Mesenchymal stem cell (in vitro differentiated cells and primary cell): Measurements from ENCODE around the gene GDF2. TPM values are rescaled to one million over a fixed set of nuclear protein-coding genes. Genes with fewer than 3 reads are reported as not detected.

Source experiments
- DNase-seq: peaks from one replicate; pipeline ENCODE4 v3.0.0-alpha.2; 2013
- H2AFZ ChIP-seq: one replicate; pipeline ENCODE4 v1.6.1; 2013; ENCODE audit warnings: low read depth, mild to moderate bottlenecking, control low read depth, inconsistent platforms, low read length, moderate library complexity
- H2AK5ac ChIP-seq: 2 replicates; pipeline ENCODE4 v1.6.1; 2013; ENCODE audit warnings: low read length, moderate library complexity, mild to moderate bottlenecking, inconsistent platforms; ENCODE audit not compliant: severe bottlenecking
- H2BK120ac ChIP-seq: one replicate; pipeline ENCODE4 v1.6.1; 2013; ENCODE audit warnings: low read depth, mild to moderate bottlenecking, inconsistent platforms, low read length, moderate library complexity
- H2BK12ac ChIP-seq, 2 experiments: one replicate each; pipeline ENCODE4 v1.6.1; 2013; ENCODE audit warnings: inconsistent platforms in 2 of 2, low read length in 2 of 2, mild to moderate bottlenecking in 2 of 2, moderate library complexity in 2 of 2, control low read depth in 1 of 2
- H2BK15ac ChIP-seq: one replicate; pipeline ENCODE4 v1.6.1; 2013; ENCODE audit warnings: mild to moderate bottlenecking, low read depth, inconsistent platforms; ENCODE audit not compliant: poor library complexity, severe bottlenecking
- H2BK5ac ChIP-seq: 2 replicates; pipeline ENCODE4 v1.6.1; 2013; ENCODE audit warnings: low read depth, mild to moderate bottlenecking, low read length, control low read depth, inconsistent platforms; ENCODE audit not compliant: poor library complexity, severe bottlenecking
- H3K14ac ChIP-seq, 2 experiments: one replicate each; pipeline ENCODE4 v1.6.1; 2013; ENCODE audit warnings: inconsistent platforms in 2 of 2, low read length in 2 of 2, control low read depth in 1 of 2, mild to moderate bottlenecking in 1 of 2, moderate library complexity in 1 of 2
- H3K18ac ChIP-seq, 2 experiments: one replicate each; pipeline ENCODE4 v1.6.1; 2013; ENCODE audit warnings: inconsistent platforms in 2 of 2, low read length in 2 of 2, control low read depth in 1 of 2, low read depth in 1 of 2, mild to moderate bottlenecking in 1 of 2
- H3K23ac ChIP-seq, 2 experiments: one replicate each; pipeline ENCODE4 v1.6.1; 2013; ENCODE audit warnings: inconsistent platforms in 2 of 2, low read length in 2 of 2, mild to moderate bottlenecking in 2 of 2, moderate library complexity in 2 of 2, control low read depth in 1 of 2
- H3K27ac ChIP-seq: 2 replicates; pipeline ENCODE4 v1.5.1; 2013; ENCODE audit warnings: mild to moderate bottlenecking, moderate library complexity, low read length, control low read depth, inconsistent platforms; ENCODE audit not compliant: poor library complexity, severe bottlenecking
- H3K27me3 ChIP-seq, 2 experiments: 2 replicates each; pipeline versions ENCODE4 v1.6.1 to v1.7.0; 2013; ENCODE audit warnings: low read length in 2 of 2, mild to moderate bottlenecking in 2 of 2, moderate library complexity in 2 of 2, control low read depth in 1 of 2, inconsistent platforms in 1 of 2; ENCODE audit not compliant: control insufficient read depth in 1 of 2, insufficient read depth in 1 of 2
- H3K36me3 ChIP-seq, 2 experiments: 2 replicates each; pipeline versions ENCODE4 v1.6.1 to v1.7.0; 2013; ENCODE audit warnings: low read length in 2 of 2, control low read depth in 1 of 2, inconsistent platforms in 1 of 2, low read depth in 1 of 2, mild to moderate bottlenecking in 1 of 2; ENCODE audit not compliant: insufficient read depth in 2 of 2, control insufficient read depth in 1 of 2
- H3K4ac ChIP-seq, 2 experiments: one replicate each; pipeline ENCODE4 v1.6.1; 2013; ENCODE audit warnings: inconsistent platforms in 2 of 2, low read length in 2 of 2, mild to moderate bottlenecking in 2 of 2, moderate library complexity in 2 of 2, control low read depth in 1 of 2, low read depth in 1 of 2
- H3K4me1 ChIP-seq: 2 replicates; pipeline ENCODE4 v1.6.1; 2013; ENCODE audit warnings: low read depth, low read length, control low read depth; ENCODE audit not compliant: control insufficient read depth, insufficient read depth
- H3K4me2 ChIP-seq: 2 replicates; pipeline ENCODE4 v1.6.1; 2013; ENCODE audit warnings: low read length, mild to moderate bottlenecking, inconsistent platforms; ENCODE audit not compliant: poor library complexity, severe bottlenecking
- H3K4me3 ChIP-seq, 2 experiments: 2 replicates each; pipeline versions ENCODE4 v1.5.1 to v1.7.0; 2013; ENCODE audit warnings: low read length in 2 of 2, mild to moderate bottlenecking in 2 of 2, control low read depth in 1 of 2, low read depth in 1 of 2; ENCODE audit not compliant: insufficient read depth in 1 of 2
- H3K79me1 ChIP-seq: replicated peaks from 2 replicates; pipeline ENCODE4 v1.6.1; 2013; ENCODE audit warnings: mild to moderate bottlenecking, control low read depth, low read length, inconsistent platforms; ENCODE audit not compliant: poor library complexity, severe bottlenecking
- H3K9ac ChIP-seq: 2 replicates; pipeline ENCODE4 v1.7.0; 2013; ENCODE audit warnings: mild to moderate bottlenecking, low read length, moderate library complexity
- H3K9me3 ChIP-seq: 2 replicates; pipeline ENCODE4 v1.7.0; 2013; ENCODE audit warnings: mild to moderate bottlenecking, low read length; ENCODE audit not compliant: control insufficient read depth
- H4K8ac ChIP-seq: one replicate; pipeline ENCODE4 v1.6.1; 2013; ENCODE audit warnings: inconsistent platforms, mild to moderate bottlenecking, low read length, moderate library complexity
- H4K91ac ChIP-seq: one replicate; pipeline ENCODE4 v1.6.1; 2013; ENCODE audit warnings: mild to moderate bottlenecking, low read length, inconsistent platforms
- WGBS: methylation state at CpG from one replicate; pipeline ENCODE4 v1.1.7; 2013; ENCODE audit warnings: mixed read lengths; 5-methylcytosine and 5-hydroxymethylcytosine counted together
- polyA plus RNA-seq, 2 experiments: library from polyadenylated mRNA; stranded (reverse); fragments of 200-250 nt; gene quantifications; one replicate each; pipeline ENCODE4 v1.2.3, GENCODE V29; 2013

The GDF2 gene
- polyA plus RNA-seq (2013, experiment 1 of 2) = not detected
- polyA plus RNA-seq (2013, experiment 2 of 2) = not detected

- Histone ChIP-seq H3K4me3 (peak within 1 kb of the TSS in 1 of 2 experiments; percentile 9), H2BK12ac (no peak within 1 kb of the TSS), H3K27ac (no peak within 1 kb of the TSS), H3K9me3 (no peaks in the 10 kb centered on the region), H3K4me1 (no peaks in the 10 kb centered on the region), H3K79me1 (no peaks in the 10 kb centered on the region), H3K9ac (no peak within 1 kb of the TSS), H3K4ac (no peak within 1 kb of the TSS), H2AK5ac (no peak within 1 kb of the TSS), H2BK15ac (no peak within 1 kb of the TSS), H4K8ac (no peak within 1 kb of the TSS), H3K4me2 (no peak within 1 kb of the TSS), H2BK5ac (no peak within 1 kb of the TSS), H3K18ac (no peak within 1 kb of the TSS), H2BK120ac (no peak within 1 kb of the TSS), H3K14ac (no peak within 1 kb of the TSS), H3K36me3 (no peaks in the 10 kb centered on the region), H2AFZ (no peak within 1 kb of the TSS), H4K91ac (no peak within 1 kb of the TSS), H3K23ac (no peak within 1 kb of the TSS), H3K27me3 (peaks cover 35 to 66% of the 10 kb centered on the region in 2 experiments)
- WGBS = 79% methylated on average over 35 of the region's 35 CpGs
- no peak for DNase-seq
These were observed at the start of gene GDF2 for GRCh38 chr10:47322300-47323061. Gene GDF2, plus strand, starts transcription at chr10:47322454. Its CDS starts 215 bp downstream, at chr10:47322669.

DNA sequence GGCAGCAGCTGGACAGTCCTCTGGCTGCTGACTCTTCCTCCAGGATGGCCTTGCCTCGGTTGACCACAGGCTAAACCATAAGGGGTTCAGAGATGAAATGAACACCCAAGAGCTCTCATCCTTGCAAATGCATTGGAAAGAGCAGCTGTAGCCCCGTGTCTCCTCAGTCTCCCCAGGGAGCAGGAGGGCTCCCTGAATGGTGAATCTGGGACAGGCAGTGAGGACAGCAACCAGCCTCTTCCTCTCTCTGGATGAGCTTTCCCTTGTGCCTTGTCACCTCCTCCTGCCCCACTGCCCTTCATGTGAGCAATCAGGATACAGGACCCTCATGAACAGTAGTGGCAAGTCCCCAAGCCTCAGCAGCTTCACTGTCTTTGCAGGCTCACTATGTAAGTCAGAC, 46.2 kb upstream of the GDF2 start:
- no peak for DNase-seq
- no peak overlapping the region for H3K27ac ChIP-seq
- H3K18ac ChIP-seq = no peak overlapping the region
- no peak overlapping the region for H3K4ac ChIP-seq
- no peak overlapping the region for H3K23ac ChIP-seq
- no peak overlapping the region for H3K9ac ChIP-seq
- H2BK5ac ChIP-seq = no peak overlapping the region
- no peak overlapping the region for H2BK15ac ChIP-seq
- H3K14ac ChIP-seq = no peak overlapping the region
- no peaks in the 10 kb centered on the region for H3K79me1 ChIP-seq
- H4K91ac ChIP-seq = no peak overlapping the region
- H3K27me3 ChIP-seq = peaks cover 11 to 23% of the 10 kb centered on the region in 2 experiments
- H4K8ac ChIP-seq = no peak overlapping the region
- peaks cover 20% of the 10 kb centered on the region for H3K9me3 ChIP-seq
- no peaks in the 10 kb centered on the region for H3K4me1 ChIP-seq
- no peak overlapping the region for H2BK120ac ChIP-seq
- H3K4me3 ChIP-seq = no peak overlapping the region
- WGBS = 65% methylated on average over 2 of the region's 2 CpGs
- no peak overlapping the region for H2AK5ac ChIP-seq
- H3K4me2 ChIP-seq = no peak overlapping the region
- no peak overlapping the region for H2AFZ ChIP-seq
- H2BK12ac ChIP-seq = no peak overlapping the region
- H3K36me3 ChIP-seq = no peaks in the 10 kb centered on the region

- no peak overlapping the region for H2BK120ac ChIP-seq
- H3K18ac ChIP-seq = no peak overlapping the region
- no peaks in the 10 kb centered on the region for H3K4me1 ChIP-seq
- H2AK5ac ChIP-seq = no peak overlapping the region
- no peak overlapping the region for H3K23ac ChIP-seq
- no peak overlapping the region for H3K27ac ChIP-seq
- H3K14ac ChIP-seq = no peak overlapping the region
- H2BK12ac ChIP-seq = no peak overlapping the region
- H3K27me3 ChIP-seq = peaks cover 11 to 29% of the 10 kb centered on the region in 2 experiments
- no peaks in the 10 kb centered on the region for H3K36me3 ChIP-seq
- no peak overlapping the region for H4K91ac ChIP-seq
- WGBS = 79% methylated on average over 11 of the region's 11 CpGs
- no peak overlapping the region for H2BK5ac ChIP-seq
- H3K79me1 ChIP-seq = no peaks in the 10 kb centered on the region
- no peak overlapping the region for H2AFZ ChIP-seq
- peaks cover 15% of the 10 kb centered on the region for H3K9me3 ChIP-seq
- no peak for DNase-seq
- no peak overlapping the region for H4K8ac ChIP-seq
- no peak overlapping the region for H3K4me3 ChIP-seq
- H2BK15ac ChIP-seq = no peak overlapping the region
- no peak overlapping the region for H3K9ac ChIP-seq
- no peak overlapping the region for H3K4ac ChIP-seq
- H3K4me2 ChIP-seq = no peak overlapping the region
These were observed 45.5 kb upstream of the GDF2 start for GRCh38 chr10:47276576-47277351.
